B cell (primary cell): Measurements from ENCODE around the gene ZNF345. TPM values are rescaled to one million over a fixed set of nuclear protein-coding genes. Genes with fewer than 3 reads are reported as not detected.

Experiments
- ATAC-seq: fragments of 200-7000 bp; cut with Tn5 transposase; one replicate; pipeline ENCODE4 v1.10.0; 2021; ENCODE audit warnings: low read depth, mild to moderate bottlenecking, moderate number of reproducible peaks, moderate library complexity
- CTCF ChIA-PET: fragments of 350-600 bp; sonication (Branson Sonifier 250); formaldehyde crosslinking; loops from one replicate; lab custom pipeline; 2021; ENCODE audit warnings: antibody characterized with exemption, inconsistent platforms; lab: Charles Lee
- POLR2A ChIA-PET: fragments of 350-600 bp; sonication (Branson Sonifier 250); formaldehyde crosslinking; loops from one replicate; lab custom pipeline; 2021; ENCODE audit warnings: antibody characterized with exemption; lab: Charles Lee
- DNase-seq: peaks from one replicate; pipeline ENCODE4 v3.0.0; 2013
- H2AFZ ChIP-seq: 2 replicates; pipeline ENCODE4 v1.6.1; 2012; ENCODE audit warnings: mild to moderate bottlenecking, low read depth, low read length; ENCODE audit not compliant: insufficient read depth, poor library complexity, severe bottlenecking
- H3K27ac ChIP-seq, 2 donors: 1 replicate in 1 of 2; 2 replicates in 1 of 2; pipeline ENCODE4 v1.5.1; 2012 to 2013; ENCODE audit warnings: low read length in 2 of 2, mild to moderate bottlenecking in 2 of 2, moderate library complexity in 1 of 2
- H3K27me3 ChIP-seq, 4 experiments: fragments of 200-600 bp in 1 of 4; sonication (generic) in 1 of 4; replicated peaks in 1 of 4; 1 replicate in 2 of 4; 2 replicates in 2 of 4; pipeline versions ENCODE4 v1.6.1 to v1.7.0; 2013 to 2016; ENCODE audit warnings: low read length in 3 of 4, mild to moderate bottlenecking in 2 of 4, mixed read lengths in 1 of 4, moderate library complexity in 1 of 4; ENCODE audit not compliant: insufficient read depth in 4 of 4, control insufficient read depth in 3 of 4; ENCODE audit errors: control extremely low read depth in 1 of 4
- H3K36me3 ChIP-seq, 2 experiments: replicated peaks in 1 of 2; 1 replicate in 1 of 2; 2 replicates in 1 of 2; pipeline versions ENCODE4 v1.6.1 to v1.7.1; 2013; ENCODE audit warnings: low read length in 1 of 2; ENCODE audit not compliant: insufficient read depth in 2 of 2, control insufficient read depth in 1 of 2; ENCODE audit errors: control extremely low read depth in 1 of 2, extremely low read depth in 1 of 2
- H3K4me1 ChIP-seq, 2 donors: fragments of 200-600 bp in 1 of 2; sonication (generic) in 1 of 2; 1 replicate in 1 of 2; 2 replicates in 1 of 2; pipeline versions ENCODE4 v1.5.1 to v1.6.1; 2013 to 2017; ENCODE audit warnings: low read length in 2 of 2; ENCODE audit not compliant: control insufficient read depth in 2 of 2, insufficient read depth in 2 of 2
- H3K4me2 ChIP-seq: replicated peaks from 2 replicates; pipeline ENCODE3; 2012; ENCODE audit warnings: mild to moderate bottlenecking, low read depth, low read length; ENCODE audit not compliant: poor library complexity, severe bottlenecking
- H3K4me3 ChIP-seq, 5 experiments: fragments of 200-600 bp in 1 of 5; sonication (generic) in 1 of 5; 1 replicate in 3 of 5; 2 replicates in 2 of 5; pipeline versions ENCODE4 v1.5.1 to v1.7.0; 2011 to 2016; ENCODE audit warnings: low read length in 4 of 5, mild to moderate bottlenecking in 4 of 5, low read depth in 2 of 5, control low read depth in 1 of 5, moderate library complexity in 1 of 5; ENCODE audit not compliant: insufficient read depth in 1 of 5; ENCODE audit errors: control extremely low read depth in 1 of 5, extremely low read depth in 1 of 5
- H3K79me2 ChIP-seq: fragments of 200-600 bp; sonication (generic); one replicate; pipeline ENCODE4 v1.6.0; 2016; ENCODE audit warnings: low read length; ENCODE audit not compliant: control insufficient read depth, insufficient read depth
- H3K9ac ChIP-seq: fragments of 200-600 bp; sonication (generic); 2 replicates; pipeline ENCODE4 v1.6.1; 2017; ENCODE audit warnings: mild to moderate bottlenecking, low read length, moderate library complexity
- H3K9me3 ChIP-seq, 3 donors: one replicate each; pipeline versions ENCODE4 v1.6.1 to v1.7.1; 2013; ENCODE audit warnings: low read length in 2 of 3; ENCODE audit not compliant: control insufficient read depth in 2 of 3, insufficient read depth in 1 of 3; ENCODE audit errors: control extremely low read depth in 1 of 3
- H4K20me1 ChIP-seq: 2 replicates; pipeline ENCODE4 v1.6.0; 2012; ENCODE audit warnings: mild to moderate bottlenecking, low read length; ENCODE audit not compliant: insufficient read depth, control insufficient read depth, poor library complexity, severe bottlenecking
- H3K27ac Mint-ChIP-seq: one replicate; pipeline ENCODE4 v1.8.0; 2021; ENCODE audit warnings: mixed read lengths
- H3K27me3 Mint-ChIP-seq: one replicate; pipeline ENCODE4 v1.8.0; 2021; ENCODE audit warnings: mixed read lengths
- H3K4me1 Mint-ChIP-seq: one replicate; pipeline ENCODE4 v1.8.0; 2021; ENCODE audit warnings: mixed read lengths
- H3K4me3 Mint-ChIP-seq: one replicate; pipeline ENCODE4 v1.8.0; 2021; ENCODE audit warnings: mixed read lengths
- H3K9me3 Mint-ChIP-seq: one replicate; pipeline ENCODE4 v1.8.0; 2022; ENCODE audit warnings: mixed read lengths; ENCODE audit not compliant: insufficient read depth
- CTCF ChIP-seq: fragments of 200-600 bp; IDR thresholded peaks from one replicate; pipeline ENCODE4 v1.8.0; 2022; ENCODE audit warnings: antibody characterized with exemption, mild to moderate bottlenecking
- EZH2 ChIP-seq: IDR thresholded peaks from 2 replicates; pipeline ENCODE4 v1.6.1; 2012; ENCODE audit warnings: borderline replicate concordance, low read depth, mild to moderate bottlenecking, moderate library complexity, low read length; ENCODE audit not compliant: insufficient read depth, poor library complexity, severe bottlenecking
- WGBS: methylation state at CpG from one replicate; pipeline ENCODE4 v1.1.5; 2013; ENCODE audit warnings: missing lambda C conversion rate; ENCODE audit not compliant: insufficient coverage; 5-methylcytosine and 5-hydroxymethylcytosine counted together
- intact Hi-C: fragments of 100-400 bp; cut with micrococcal nuclease; formaldehyde crosslinking; loops from one replicate; pipeline ENCODE4 v1.10.0; 2022
- polyA plus RNA-seq: library from polyadenylated mRNA; depleted of rRNA; stranded (reverse); fragments of >200 nt; gene quantifications from 2 replicates; pipeline ENCODE4 v1.2.3, GENCODE V29; 2012
- total RNA-seq, 2 donors: library from RNA; stranded (reverse); fragments of 120-200 nt in 1 of 2; gene quantifications; 1 replicate in 1 of 2; 2 replicates in 1 of 2; pipeline versions ENCODE4 v1.2.3 to v1.2.4, GENCODE V29; 2013 to 2022

ZNF345 gene
- total and polyA plus RNA-seq, 2 donors (not counting 1 experiment from before 2014, with no cell fraction given): 6.2 to 19.5 TPM

DNA sequence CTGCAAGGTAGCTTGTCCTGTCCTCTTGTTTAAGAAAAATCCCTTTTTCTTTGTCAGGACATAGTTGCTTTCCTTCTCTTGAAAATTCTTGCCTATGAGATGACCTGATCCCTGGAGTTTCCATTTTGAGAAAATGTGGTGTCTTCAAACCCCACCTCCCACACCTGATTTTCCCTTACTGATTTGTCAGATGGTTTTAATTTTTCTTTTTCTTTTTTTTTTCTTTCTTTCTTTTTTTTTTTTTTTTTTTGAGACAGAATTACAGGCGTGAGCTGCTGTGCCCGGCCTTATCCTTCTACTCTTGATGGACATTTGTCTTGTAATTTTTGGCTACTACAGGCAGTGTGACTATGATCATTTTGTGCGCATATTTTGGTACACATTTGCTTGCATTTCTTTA lies 1.2 kb downstream of the ZNF345 start:
- no peak for ATAC-seq
- H3K4me3 Mint-ChIP-seq: no peak overlapping the region
- Histone ChIP-seq H2AFZ (no peak overlapping the region), H3K36me3 (peaks cover 7 to 12% of the 10 kb centered on the region in 2 experiments), H4K20me1 (no peaks in the 10 kb centered on the region), H3K4me3 (peak overlapping the region in 1 of 5 experiments; percentile 100), H3K4me2 (peak overlapping the region; percentile 93), H3K27me3 (no peaks in the 10 kb centered on the region), H3K9ac (no peak overlapping the region), H3K79me2 (peaks cover 65% of the 10 kb centered on the region), H3K27ac (no peak overlapping the region), H3K4me1 (peaks cover 16 to 20% of the 10 kb centered on the region in 2 donors), H3K9me3 (peaks cover 2 to 15% (median 6%) of the 10 kb centered on the region in 3 donors)
- peaks cover 7% of the 10 kb centered on the region for H3K9me3 Mint-ChIP-seq
- TF ChIP-seq CTCF (no peak), EZH2 (no peak)
- WGBS: no CpG with 5 or more reads among the region's 3 CpGs
- peaks cover 5% of the 10 kb centered on the region for H3K4me1 Mint-ChIP-seq
- ChIA-PET POLR2A (interaction anchor here (3.1 kb wide), 1 partner anchor 14 kb away, joined by 41 read pairs; the partner anchor contains the start of gene ZNF790), CTCF (no interaction called here)
- intact Hi-C loops: loop anchor here (2.0 kb wide), 3 partner anchors 433 to 743 kb away; partner anchors contain the start of genes ZFP14, ZFP82, ZNF540 and ZNF571
- DNase-seq: no peak
- no peaks in the 10 kb centered on the region for H3K27me3 Mint-ChIP-seq
- no peak overlapping the region for H3K27ac Mint-ChIP-seq
